ENCODE results near the gene GTF3C2. TPM values are rescaled to one million over a fixed set of nuclear protein-coding genes. Genes with fewer than 3 reads are reported as not detected.

GTF3C2 gene
- total and polyA plus RNA-seq, 12 donors, result 30.6 to 73.9 (median 51.3) TPM

DNA sequence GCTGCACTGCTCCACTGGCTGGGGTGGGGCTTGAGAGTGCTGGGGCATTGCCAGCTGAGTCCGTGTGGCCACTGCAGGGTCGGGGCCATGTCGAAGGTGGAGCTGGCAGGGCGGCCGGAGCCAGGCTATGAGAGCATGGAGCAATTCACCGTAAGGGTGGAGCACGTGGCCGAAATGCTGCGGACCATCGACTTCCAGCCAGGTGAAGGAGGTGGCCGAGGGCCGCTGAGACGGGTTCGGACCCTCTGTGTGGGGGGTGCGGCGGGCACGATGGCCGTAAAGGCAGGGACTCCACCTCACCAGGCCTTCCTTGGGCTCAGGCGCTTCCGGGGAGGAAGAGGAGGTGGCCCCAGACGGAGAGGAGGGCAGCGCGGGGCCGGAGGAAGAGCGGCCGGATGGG, 50.4 kb downstream of the GTF3C2 start:
- peaks cover 19% of the 10 kb centered on the region for H3K27me3 ChIP-seq
- intact Hi-C loops (cut with DNase I), result loop anchor here in 1 of 2 donors (10.0 kb wide), 1 partner anchor 61 kb away; no protein-coding TSS in a partner anchor

DNA sequence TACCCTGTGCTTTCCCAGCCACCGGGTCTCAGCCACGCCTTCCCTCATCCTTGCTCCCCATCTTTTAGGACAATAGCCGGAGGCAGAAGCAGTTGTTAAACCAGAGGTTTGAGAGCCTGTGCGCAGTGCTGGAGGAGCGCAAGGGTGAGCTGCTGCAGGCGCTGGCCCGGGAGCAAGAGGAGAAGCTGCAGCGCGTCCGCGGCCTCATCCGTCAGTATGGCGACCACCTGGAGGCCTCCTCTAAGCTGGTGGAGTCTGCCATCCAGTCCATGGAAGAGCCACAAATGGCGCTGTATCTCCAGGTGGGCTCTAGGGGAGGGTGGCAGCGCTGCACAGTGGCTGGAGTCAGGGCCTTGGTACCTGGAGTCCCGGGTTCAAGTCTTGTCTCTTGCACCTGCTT, 51.0 kb downstream of the GTF3C2 start:
- Histone ChIP-seq H3K27ac (no peak overlapping the region), H3K27me3 (peaks cover 19% of the 10 kb centered on the region), H3K36me3 (replicated peaks in 1 of 2) (peaks cover 0 to 6% of the 10 kb centered on the region in 2 donors), H3K4me3 (no peak overlapping the region), H3K9me3 (replicated peaks in 1 of 3) (no peaks in the 10 kb centered on the region), H3K4me1 (replicated peaks in 1 of 2) (peaks cover 10 to 21% of the 10 kb centered on the region in 2 donors)
- TF ChIP-seq POLR2A (IDR thresholded peaks at IDR 0.05), result no peak
- TF ChIP-seq, protein P1, sequence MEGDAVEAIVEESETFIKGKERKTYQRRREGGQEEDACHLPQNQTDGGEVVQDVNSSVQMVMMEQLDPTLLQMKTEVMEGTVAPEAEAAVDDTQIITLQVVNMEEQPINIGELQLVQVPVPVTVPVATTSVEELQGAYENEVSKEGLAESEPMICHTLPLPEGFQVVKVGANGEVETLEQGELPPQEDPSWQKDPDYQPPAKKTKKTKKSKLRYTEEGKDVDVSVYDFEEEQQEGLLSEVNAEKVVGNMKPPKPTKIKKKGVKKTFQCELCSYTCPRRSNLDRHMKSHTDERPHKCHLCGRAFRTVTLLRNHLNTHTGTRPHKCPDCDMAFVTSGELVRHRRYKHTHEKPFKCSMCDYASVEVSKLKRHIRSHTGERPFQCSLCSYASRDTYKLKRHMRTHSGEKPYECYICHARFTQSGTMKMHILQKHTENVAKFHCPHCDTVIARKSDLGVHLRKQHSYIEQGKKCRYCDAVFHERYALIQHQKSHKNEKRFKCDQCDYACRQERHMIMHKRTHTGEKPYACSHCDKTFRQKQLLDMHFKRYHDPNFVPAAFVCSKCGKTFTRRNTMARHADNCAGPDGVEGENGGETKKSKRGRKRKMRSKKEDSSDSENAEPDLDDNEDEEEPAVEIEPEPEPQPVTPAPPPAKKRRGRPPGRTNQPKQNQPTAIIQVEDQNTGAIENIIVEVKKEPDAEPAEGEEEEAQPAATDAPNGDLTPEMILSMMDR (IDR thresholded peaks at IDR 0.05), result no peak
- 90 to 98% (median 93%) methylated on average over 13 to 16 of the region's 16 CpGs for WGBS, 4 donors
- DNase-seq, result no peak
- intact Hi-C loops (cut with DNase I), result loop anchor here in 1 of 2 donors (10.0 kb wide), 1 partner anchor 61 kb away; no protein-coding TSS in a partner anchor

More for the DNA sequence above, 50.4 kb downstream of the GTF3C2 start:
- DNase-seq, result no peak
- H3K27ac ChIP-seq, result no peak overlapping the region
- 29 to 62% (median 42%) methylated on average over 15 to 26 of the region's 26 CpGs for WGBS, 4 donors
- peaks cover 0 to 6% of the 10 kb centered on the region in 2 donors for H3K36me3 ChIP-seq (replicated peaks in 1 of 2)
- no peaks in the 10 kb centered on the region for H3K9me3 ChIP-seq (replicated peaks in 1 of 3)
- peaks cover 10 to 21% of the 10 kb centered on the region in 2 donors for H3K4me1 ChIP-seq (replicated peaks in 1 of 2)
- no peak for TF ChIP-seq POLR2A (IDR thresholded peaks at IDR 0.05)
- TF ChIP-seq, protein P1 (IDR thresholded peaks at IDR 0.05), result no peak
- H3K4me3 ChIP-seq, result no peak overlapping the region

DNA sequence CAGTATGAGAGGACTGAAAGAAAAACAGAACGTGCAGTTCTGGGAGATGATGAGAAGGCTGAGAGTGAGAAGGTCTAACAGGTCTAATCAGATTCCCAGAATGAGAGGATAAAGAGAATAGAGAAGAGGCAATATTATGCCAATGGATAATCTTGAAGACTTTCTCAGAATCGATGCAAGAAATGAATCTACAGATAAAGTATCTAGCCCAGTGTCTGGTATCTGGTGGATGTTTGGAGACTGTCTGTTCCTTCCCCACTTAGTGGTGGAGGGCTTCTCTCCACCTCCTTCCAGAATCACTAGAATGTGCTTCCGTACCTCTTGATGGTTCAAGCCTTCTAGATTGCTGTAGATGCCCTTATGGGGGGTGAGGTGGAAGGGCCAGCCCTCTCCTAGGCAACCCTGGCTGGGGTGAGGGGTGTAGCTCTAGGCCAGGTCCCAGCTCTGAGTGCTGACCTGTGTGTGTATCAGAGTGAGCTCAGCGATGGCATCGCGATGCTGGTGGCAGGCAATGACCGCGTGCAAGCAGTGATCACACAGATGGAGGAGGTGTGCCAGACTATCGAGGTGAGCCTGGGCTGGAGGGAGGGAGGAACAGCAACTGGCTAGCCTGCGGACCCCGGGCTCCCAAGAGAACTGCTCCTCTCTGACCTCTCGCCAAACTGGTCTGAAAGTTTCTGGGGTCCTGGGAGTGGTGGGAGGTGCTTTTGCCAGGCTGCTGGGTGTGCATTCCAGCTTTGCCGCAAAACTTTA, 51.9 kb downstream of the GTF3C2 start:
- WGBS, 4 donors, result 87 to 89% (median 89%) methylated on average over 10 to 13 of the region's 13 CpGs
- TF ChIP-seq POLR2A (IDR thresholded peaks at IDR 0.05), result no peak
- TF ChIP-seq, protein P1 (IDR thresholded peaks at IDR 0.05), result no peak
- Histone ChIP-seq H3K27ac (no peak overlapping the region), H3K4me1 (replicated peaks in 1 of 2) (peaks cover 10 to 21% of the 10 kb centered on the region in 2 donors), H3K9me3 (replicated peaks in 1 of 3) (no peaks in the 10 kb centered on the region), H3K36me3 (replicated peaks in 1 of 2) (peaks cover 0 to 4% of the 10 kb centered on the region in 2 donors), H3K4me3 (no peak overlapping the region), H3K27me3 (peaks cover 19% of the 10 kb centered on the region)
- intact Hi-C loops (cut with DNase I), result loop anchor here in 1 of 2 donors (5.0 to 10.0 kb wide), 2 partner anchors 60 to 207 kb away; no protein-coding TSS in a partner anchor
- no peak for DNase-seq

All from adrenal gland (tissue), 12 donors.